ENCODE measurements around the gene POLD4.

POLD4 gene

GRCh38 chr11:67344264-67344663 lies 9.1 kb downstream of the POLD4 start:
- DNase-seq (ENCODE audit: low read depth in 1 of 2, low spot score in 1 of 2): no peak
- H3K4me3 ChIP-seq (replicated peaks; ENCODE audit: insufficient read depth, low read length): no peak overlapping the region
- no peak overlapping the region for H3K27ac ChIP-seq (replicated peaks)
- H3K27me3 ChIP-seq (ENCODE audit: insufficient read depth, poor library complexity, severe bottlenecking): no peaks in the 10 kb centered on the region
- TF ChIP-seq POLR2AphosphoS5 (IDR thresholded peaks at IDR 0.05; ENCODE audit: low read depth) (no peak), SPI1 (IDR thresholded peaks at IDR 0.05; ENCODE audit: borderline replicate concordance, low read depth) (no peak), GABPA (IDR thresholded peaks at IDR 0.05; ENCODE audit: low read depth) (no peak)
- TF ChIP-seq, protein P1, sequence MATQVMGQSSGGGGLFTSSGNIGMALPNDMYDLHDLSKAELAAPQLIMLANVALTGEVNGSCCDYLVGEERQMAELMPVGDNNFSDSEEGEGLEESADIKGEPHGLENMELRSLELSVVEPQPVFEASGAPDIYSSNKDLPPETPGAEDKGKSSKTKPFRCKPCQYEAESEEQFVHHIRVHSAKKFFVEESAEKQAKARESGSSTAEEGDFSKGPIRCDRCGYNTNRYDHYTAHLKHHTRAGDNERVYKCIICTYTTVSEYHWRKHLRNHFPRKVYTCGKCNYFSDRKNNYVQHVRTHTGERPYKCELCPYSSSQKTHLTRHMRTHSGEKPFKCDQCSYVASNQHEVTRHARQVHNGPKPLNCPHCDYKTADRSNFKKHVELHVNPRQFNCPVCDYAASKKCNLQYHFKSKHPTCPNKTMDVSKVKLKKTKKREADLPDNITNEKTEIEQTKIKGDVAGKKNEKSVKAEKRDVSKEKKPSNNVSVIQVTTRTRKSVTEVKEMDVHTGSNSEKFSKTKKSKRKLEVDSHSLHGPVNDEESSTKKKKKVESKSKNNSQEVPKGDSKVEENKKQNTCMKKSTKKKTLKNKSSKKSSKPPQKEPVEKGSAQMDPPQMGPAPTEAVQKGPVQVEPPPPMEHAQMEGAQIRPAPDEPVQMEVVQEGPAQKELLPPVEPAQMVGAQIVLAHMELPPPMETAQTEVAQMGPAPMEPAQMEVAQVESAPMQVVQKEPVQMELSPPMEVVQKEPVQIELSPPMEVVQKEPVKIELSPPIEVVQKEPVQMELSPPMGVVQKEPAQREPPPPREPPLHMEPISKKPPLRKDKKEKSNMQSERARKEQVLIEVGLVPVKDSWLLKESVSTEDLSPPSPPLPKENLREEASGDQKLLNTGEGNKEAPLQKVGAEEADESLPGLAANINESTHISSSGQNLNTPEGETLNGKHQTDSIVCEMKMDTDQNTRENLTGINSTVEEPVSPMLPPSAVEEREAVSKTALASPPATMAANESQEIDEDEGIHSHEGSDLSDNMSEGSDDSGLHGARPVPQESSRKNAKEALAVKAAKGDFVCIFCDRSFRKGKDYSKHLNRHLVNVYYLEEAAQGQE (IDR thresholded peaks at IDR 0.05; ENCODE audit: insufficient replicate concordance, low read depth): no peak
- TF ChIP-seq, protein P2, sequence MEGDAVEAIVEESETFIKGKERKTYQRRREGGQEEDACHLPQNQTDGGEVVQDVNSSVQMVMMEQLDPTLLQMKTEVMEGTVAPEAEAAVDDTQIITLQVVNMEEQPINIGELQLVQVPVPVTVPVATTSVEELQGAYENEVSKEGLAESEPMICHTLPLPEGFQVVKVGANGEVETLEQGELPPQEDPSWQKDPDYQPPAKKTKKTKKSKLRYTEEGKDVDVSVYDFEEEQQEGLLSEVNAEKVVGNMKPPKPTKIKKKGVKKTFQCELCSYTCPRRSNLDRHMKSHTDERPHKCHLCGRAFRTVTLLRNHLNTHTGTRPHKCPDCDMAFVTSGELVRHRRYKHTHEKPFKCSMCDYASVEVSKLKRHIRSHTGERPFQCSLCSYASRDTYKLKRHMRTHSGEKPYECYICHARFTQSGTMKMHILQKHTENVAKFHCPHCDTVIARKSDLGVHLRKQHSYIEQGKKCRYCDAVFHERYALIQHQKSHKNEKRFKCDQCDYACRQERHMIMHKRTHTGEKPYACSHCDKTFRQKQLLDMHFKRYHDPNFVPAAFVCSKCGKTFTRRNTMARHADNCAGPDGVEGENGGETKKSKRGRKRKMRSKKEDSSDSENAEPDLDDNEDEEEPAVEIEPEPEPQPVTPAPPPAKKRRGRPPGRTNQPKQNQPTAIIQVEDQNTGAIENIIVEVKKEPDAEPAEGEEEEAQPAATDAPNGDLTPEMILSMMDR (IDR thresholded peaks at IDR 0.05; ENCODE audit: insufficient read depth, low read length): no peak

- no peaks in the 10 kb centered on the region for H3K27me3 ChIP-seq (ENCODE audit: insufficient read depth, poor library complexity, severe bottlenecking)
- H3K4me3 ChIP-seq (replicated peaks; ENCODE audit: insufficient read depth, low read length): no peak overlapping the region
- H3K27ac ChIP-seq (replicated peaks): no peak overlapping the region
- DNase-seq (ENCODE audit: low read depth in 1 of 2, low spot score in 1 of 2): no peak
- no peak for TF ChIP-seq SPI1 (IDR thresholded peaks at IDR 0.05; ENCODE audit: borderline replicate concordance, low read depth)
- TF ChIP-seq, protein P2 (IDR thresholded peaks at IDR 0.05; ENCODE audit: insufficient read depth, low read length): no peak
- TF ChIP-seq, protein P1 (IDR thresholded peaks at IDR 0.05; ENCODE audit: insufficient replicate concordance, low read depth): no peak
- TF ChIP-seq GABPA (IDR thresholded peaks at IDR 0.05; ENCODE audit: low read depth): no peak
- TF ChIP-seq POLR2AphosphoS5 (IDR thresholded peaks at IDR 0.05; ENCODE audit: low read depth): no peak
Measured at GRCh38 chr11:67337257-67337656, 16.1 kb downstream of the POLD4 start.

DNA sequence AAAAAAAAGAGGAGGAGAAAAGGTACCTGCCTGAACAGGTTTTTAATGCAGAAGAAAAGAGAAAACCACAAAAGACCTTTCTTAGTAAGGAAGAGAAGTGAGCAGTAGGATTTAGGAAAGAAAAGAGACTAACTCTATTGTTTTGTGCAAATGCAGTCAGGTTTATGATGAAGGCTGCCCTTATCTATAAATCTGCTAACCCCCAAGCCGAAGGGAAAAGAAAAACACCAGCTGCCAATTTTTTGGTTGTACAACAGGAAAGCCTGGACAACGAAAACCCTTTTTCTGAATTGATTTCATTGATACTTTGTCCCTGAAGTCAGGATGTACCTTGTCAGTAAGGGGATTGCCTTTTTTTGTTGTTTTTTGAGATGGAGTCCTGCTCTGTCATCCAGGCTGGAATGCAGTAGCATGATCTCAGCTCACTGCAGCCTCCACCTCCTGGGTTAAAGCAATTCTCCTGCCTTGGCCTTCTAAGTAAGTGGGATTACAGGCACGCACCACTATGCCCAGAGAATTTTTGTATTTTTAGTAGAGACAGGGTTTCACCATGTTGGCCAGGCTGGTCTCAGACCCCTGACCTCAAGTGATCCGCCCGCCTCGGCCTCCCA lies 21.2 kb downstream of the POLD4 start:
- no peak for TF ChIP-seq GABPA (IDR thresholded peaks at IDR 0.05; ENCODE audit: low read depth)
- no peak for DNase-seq (ENCODE audit: low read depth in 1 of 2, low spot score in 1 of 2)
- Histone ChIP-seq H3K4me3 (replicated peaks; ENCODE audit: insufficient read depth, low read length) (no peak overlapping the region), H3K27ac (replicated peaks) (no peak overlapping the region), H3K27me3 (ENCODE audit: insufficient read depth, poor library complexity, severe bottlenecking) (no peaks in the 10 kb centered on the region)

DNA sequence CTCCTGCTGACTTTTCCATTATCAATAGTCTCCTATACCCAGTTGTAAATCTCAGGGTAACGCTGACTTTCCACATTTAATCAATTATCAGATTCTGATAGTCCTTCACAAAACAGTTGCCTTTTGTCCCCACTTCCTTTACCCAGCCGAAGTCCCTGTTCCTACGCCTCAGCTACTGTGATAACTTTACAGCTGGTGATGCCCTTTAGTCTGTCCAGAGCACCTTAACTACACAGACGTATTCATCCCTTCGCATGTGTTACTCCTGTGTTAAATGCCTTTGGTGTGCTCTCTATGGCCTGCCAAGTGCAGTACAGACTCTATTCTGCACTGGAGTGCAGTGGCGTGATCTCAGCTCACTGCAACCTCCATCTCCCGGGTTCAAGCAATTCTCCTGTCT lies 29.8 kb downstream of the POLD4 start:
- no peak for DNase-seq (ENCODE audit: low read depth in 1 of 2, low spot score in 1 of 2)
- Histone ChIP-seq H3K27ac (replicated peaks) (no peak overlapping the region), H3K27me3 (ENCODE audit: insufficient read depth, poor library complexity, severe bottlenecking) (no peaks in the 10 kb centered on the region), H3K4me3 (replicated peaks; ENCODE audit: insufficient read depth, low read length) (no peak overlapping the region)
- TF ChIP-seq, protein P1 (IDR thresholded peaks at IDR 0.05; ENCODE audit: insufficient replicate concordance, low read depth): no peak
- no peak for TF ChIP-seq POLR2AphosphoS5 (IDR thresholded peaks at IDR 0.05; ENCODE audit: low read depth)
- no peak for TF ChIP-seq SPI1 (IDR thresholded peaks at IDR 0.05; ENCODE audit: borderline replicate concordance, low read depth)
- TF ChIP-seq, protein P2 (IDR thresholded peaks at IDR 0.05; ENCODE audit: insufficient read depth, low read length): no peak
- TF ChIP-seq GABPA (IDR thresholded peaks at IDR 0.05; ENCODE audit: low read depth): no peak

Data from HL-60 (cell line).